Measurements from ENCODE around the gene TULP1.

The TULP1 gene

DNA sequence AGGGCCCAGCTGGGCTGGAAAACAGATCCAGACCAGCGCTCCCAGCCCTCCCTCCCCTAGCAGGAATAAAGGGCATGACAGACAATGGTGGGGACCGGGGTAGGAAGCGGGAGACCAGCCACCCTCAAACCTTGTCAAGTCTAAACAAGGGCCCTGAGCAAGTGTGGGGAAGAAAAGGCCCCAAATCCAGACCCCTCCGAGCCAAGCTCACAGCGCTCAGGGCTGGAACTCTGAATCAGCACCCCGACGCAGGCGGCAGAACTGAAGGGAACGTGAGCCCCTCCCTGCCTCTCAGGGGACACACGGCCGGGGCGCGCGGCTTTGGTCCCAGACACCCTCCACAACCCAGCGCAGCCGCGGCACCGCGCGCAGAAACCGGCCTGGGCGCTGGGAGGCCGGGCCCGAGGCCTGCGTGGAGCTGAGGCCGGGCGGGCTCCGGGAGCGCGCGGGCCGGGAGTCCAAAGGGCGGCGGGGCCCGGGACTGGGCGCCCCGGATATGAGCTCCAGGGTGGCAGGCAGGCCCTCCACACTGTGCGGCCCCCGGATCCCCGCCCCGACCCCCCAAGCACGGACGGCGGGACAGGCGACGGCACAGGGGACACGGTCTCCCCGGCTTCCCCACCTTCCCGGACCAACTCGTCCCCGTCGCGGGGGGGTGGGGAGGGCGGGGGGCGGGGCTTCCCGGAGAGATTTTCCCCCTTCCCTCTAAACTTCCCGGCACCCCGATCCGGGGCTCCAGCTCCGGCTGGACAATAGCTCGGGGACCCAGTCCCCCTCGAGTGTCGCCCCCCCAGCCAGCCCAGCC is 16.5 kb downstream of the TULP1 start:
- no peak for DNase-seq

DNA sequence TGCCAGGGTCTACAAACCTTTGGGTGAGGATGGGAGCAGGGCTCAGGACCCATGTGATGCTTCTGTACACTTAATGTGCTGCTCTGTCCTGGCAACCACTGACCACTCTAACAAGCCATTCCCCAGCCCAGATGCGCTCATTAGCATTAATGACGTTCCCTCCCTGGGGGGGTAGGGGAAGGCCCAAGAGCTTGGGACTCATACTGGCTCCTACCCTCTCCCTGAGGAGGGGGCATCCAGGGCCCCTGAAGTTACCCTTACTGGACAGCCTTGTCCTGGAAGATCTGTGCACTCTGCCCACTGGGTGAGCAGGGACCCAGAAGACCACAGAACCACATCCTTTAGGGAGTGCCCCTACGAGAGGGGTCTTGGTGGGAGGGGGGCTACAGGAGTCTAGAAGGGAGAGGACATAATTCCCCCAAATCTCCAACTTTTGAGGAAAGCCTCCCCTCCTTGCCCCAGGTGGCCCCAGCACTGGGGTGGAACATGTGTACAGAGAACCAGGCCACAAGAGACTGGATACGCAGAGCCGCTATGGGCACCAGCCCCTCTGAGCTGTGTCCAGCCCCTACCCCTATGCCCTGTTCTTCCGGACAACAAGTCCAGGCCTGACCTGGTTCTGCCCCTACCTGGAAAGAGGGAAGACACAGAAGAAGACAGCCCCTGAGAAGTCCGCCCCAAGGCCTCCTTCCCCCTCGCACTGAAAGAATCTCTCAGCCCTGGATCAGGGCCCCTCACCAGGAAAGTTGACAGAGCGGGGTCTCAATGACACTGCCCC is 17.2 kb downstream of the TULP1 start:
- DNase-seq, result no peak

DNA sequence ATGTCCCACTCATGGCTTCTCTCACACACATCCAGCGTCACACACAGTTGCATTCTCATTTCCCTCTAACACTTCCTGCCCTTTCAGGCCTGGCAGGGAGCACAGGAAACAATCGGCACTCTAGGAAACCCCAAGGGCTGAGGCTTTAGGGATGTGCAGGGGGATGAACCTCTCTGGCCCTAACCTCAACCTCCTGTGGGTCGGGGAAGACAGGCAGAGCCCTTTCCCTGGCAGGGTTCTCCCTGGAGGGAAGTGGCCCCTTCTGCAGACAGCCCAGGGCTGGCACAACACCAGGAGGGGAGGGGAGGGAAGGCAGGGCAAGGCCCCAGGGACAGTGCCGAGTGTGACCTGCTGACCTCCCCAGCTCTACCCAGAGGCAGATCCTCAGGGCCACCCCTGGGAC is 18.5 kb downstream of the TULP1 start:
- no peak for DNase-seq

DNA sequence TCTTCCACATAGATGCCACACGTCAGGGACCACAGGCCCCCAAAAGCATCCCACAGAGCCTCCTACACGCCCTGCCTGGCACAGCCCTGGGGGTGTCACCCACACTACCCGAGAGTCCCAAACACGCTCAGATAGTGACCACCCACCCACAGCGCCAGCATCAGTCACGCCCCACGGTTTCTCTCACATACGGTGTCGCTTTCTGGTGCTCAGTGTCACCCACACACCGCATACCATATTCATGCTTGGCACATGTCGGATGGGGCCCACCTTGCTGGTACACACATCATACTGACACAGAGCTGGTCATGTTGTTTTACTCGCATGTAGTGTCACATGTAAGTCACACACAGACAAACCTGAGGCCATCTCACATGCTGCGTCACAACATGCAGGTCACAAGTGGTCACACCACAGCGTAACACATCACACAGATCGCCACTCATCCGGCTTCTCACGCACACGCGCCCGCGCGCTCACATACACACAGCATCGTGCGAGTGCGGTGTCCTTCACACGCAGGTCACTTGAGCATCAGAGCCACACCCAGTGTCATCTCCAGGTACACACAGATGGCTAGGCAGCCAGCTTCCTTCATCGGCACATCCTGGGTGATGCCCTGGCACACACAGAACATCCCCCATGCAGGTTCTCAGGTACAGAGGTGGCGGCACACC is 19.3 kb downstream of the TULP1 start:
- no peak for DNase-seq

DNA sequence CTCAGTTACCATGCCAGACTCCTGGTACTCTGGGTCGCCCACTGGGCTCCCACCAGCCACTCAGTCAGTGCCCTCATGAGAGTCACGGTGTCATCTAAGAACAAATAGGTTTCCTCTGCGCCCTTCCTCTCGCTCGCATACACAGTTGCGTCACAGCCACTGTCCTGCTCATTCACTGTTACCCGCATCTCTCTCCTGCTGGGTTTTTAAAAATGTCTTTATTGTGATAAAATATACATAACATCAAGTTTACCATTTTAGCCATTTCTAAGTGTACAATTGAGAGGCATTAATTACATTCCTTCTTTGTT is 19.8 kb downstream of the TULP1 start:
- no peak for DNase-seq

DNA sequence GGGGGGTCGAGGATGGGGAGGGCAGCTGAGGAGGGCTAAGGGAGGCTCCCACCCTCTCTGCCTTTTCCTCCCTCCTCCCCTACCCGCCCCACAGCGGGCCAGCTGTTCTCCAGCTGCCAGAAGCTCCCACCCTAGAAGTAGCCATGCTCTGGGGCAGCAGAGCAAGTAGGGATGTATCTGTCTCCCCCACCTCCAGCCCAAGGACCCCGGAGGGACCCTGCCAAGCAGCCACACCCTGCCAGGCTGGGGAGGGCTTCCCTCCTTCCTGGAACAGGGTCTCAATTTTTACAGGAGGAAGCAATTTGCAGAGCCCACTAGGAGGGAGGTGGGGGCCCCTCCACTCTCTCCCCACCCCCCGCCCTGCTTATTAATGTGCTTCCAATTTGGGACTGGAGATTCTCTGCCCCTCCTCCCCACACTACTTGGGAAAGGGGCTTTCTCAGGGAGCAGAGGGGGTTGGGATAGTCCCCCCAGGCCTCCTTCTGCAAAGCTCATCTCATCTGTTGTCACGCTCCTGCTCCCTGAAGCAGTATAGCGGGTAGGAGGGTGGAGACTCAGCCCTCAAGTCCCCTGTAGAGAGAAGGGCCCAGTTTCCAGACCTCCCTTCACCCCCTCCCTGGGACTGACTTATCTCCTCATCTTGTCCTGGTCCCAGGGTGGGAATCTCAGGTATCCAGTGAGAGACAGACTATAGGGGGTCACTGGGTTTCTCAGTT is 20.3 kb downstream of the TULP1 start:
- no peak for DNase-seq

DNA sequence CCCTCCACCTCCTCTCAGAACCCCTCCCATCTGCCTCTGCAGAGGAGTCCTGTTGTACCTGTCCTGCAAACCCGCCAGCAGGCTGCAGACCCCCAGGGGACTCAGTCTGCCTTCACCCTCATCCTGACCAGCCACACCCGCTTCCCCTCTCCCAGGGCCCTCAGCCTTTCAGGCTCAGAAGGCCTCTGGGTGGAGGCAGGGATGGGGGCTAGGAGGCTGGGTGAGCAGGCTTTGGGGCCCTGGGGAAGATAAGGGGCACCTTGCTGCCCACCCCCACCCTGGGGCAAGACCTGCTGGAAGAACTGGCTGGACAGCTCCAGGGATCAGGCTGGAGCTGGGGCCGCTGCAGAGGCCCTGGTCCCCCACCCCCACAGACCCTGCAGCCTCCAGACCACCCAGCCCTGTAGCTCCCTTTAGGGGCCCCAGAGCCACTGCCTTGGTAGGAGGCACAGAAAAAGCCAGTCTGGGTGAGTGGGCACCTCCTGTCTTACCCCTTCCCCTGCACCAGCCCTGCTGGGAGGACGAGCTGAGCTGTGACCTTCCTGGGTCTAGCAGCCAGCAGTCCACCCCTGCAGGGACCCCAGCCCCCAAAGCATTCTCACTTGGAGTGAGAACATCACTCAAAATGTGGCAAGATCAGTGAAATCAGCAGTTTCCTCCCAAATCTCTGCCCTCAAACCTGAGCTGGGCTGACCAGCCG is 21.0 kb downstream of the TULP1 start:
- no peak for DNase-seq

DNA sequence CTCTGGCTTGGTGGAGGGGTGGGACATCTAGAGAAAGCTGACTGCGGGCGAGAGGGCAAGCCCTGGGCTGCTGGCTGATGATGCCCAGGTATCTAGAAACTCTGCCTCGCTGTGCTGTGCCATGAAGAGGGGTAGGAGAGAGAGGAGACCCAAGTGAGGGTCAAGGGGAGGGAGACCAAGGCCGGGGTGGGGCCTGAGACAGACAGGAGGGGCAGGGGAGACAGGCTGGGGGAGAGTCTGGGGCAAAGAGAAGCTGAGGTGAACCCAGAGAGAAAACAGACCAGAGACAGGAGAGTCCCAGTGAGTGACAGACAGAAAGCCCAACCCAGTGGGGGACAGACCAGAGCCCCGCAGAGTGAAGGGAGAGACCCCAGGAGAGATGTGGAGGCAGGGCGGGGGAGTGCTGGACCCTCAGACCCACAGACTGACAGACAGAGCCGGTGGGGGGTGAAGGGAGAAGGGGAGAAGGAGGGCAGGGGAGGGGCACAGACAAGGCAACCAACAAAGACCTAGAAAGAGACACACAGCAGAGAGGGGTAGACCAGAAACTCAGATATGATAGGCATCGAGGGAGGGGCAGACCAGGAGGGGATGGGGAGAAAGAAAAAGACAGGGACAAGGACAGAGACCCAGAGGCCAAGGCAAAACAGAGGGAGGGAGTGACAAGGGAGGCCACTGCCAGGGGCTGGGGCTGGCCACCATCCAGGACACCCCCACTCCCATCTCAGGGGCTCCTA is 21.7 kb downstream of the TULP1 start:
- no peak for DNase-seq

DNA sequence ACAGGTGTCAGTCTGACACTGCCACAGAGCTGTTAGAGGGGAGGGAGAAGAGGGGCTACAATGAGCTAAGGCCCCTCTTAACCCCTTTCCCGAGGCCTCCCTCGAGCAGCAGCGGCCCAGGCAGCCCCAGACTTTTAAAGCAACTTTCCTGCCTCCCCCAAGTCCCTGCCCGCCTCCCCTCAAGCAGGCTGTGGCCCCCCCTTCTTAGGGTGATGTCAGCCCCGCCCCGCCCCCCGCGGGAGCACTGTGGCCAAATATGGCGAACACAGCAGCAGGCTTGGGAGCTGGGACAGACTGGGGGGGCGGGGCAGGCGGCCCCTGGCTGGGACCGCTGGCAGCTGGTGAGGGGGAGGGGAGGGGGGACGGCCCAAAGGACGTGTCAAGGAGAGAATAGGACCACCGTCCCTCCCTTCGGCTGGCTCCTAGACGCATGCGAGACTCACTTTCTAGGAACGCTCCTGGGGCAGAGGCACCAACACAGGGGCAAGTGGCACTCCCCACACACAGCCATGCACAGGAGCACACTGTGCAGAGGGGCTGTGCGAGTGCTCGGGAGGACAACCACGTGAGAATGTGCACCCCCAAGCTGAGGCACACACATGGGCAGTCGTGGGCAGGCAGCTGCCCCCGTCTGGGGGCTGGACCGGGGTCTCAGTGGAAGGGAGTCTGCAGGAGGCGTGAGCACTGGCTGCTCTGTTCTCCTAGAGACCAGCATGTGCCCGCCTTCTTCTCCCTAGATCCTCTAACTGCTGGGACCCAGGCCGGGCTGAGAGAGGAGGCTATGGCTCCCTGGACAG is 22.5 kb downstream of the TULP1 start:
- DNase-seq, result peak; percentile 72

DNA sequence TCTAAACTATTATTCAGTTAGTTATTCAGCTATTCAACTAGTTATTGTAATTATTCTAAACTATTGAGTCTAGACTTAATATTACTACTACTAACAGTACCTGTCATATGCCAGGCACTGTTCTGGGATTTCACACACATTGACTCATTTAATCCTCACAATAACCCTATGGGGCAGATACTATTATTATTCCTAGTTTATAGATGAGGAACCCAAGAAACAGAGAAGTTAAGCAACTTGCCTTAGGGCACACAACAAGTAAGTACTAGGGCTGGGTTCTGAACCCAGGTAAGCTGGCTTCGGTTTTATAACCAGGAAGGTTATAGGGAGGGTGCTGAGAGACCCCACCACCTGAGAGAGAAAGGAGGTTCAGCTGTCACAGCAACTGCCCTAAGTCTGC is 23.6 kb downstream of the TULP1 start:
- no peak for DNase-seq

DNA sequence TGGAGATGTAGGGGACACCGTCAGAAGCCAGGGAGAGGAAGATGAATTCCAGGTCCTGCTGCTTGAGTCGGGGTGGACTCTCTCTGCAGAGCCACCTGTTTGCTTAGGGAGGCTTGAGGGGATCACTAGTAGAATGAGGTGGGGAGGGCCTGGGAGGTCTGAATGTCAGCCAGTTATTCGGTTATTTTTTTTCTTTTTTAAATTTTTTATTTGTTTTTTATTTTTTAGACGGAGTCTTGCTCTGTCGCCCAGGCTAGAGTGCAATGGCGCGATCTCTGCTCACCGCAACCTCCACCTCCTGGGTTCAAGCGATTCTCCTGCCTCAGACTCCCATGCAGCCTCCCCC is 24.2 kb downstream of the TULP1 start:
- DNase-seq, result no peak

DNA sequence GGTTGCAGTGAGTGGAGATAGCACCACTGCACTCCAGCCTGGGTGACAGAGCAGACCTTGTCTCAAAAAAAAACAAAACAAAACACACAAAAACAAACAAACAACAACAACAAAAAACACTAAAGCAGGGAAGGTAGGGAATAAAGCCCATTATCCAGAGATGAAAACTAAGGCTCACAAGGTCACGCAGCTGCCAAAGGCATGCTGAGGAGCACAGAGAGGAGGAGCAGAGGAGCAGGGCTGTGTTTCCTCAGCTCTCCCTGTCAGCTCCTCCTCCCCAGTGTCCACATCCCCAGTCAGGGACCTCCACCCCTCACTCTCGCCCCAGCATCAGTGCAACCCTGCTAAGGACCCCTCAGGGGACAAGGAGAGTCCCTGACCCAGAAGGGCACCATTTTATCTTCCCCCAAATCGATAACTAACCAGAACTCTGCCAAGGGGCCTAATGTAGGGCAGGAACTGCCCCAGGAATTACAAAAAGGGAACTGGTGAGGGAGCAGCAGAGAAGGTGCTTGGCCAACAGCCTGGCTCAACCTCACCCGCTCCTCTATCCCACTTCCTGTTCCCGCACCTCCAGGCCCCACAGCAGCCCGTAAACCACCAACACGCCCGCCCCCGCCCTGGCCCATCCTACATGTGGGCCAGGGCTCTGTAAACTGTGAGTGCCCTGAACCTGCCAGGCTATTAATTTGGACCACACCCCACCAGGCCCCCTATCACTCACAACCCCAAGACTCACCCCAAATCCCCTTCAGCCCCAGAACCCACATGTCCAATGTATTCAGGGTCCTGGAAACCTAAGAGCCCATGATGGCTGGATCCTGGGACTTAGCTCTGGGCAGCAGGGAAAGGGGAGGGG is 24.8 kb downstream of the TULP1 start:
- no peak for DNase-seq

DNA sequence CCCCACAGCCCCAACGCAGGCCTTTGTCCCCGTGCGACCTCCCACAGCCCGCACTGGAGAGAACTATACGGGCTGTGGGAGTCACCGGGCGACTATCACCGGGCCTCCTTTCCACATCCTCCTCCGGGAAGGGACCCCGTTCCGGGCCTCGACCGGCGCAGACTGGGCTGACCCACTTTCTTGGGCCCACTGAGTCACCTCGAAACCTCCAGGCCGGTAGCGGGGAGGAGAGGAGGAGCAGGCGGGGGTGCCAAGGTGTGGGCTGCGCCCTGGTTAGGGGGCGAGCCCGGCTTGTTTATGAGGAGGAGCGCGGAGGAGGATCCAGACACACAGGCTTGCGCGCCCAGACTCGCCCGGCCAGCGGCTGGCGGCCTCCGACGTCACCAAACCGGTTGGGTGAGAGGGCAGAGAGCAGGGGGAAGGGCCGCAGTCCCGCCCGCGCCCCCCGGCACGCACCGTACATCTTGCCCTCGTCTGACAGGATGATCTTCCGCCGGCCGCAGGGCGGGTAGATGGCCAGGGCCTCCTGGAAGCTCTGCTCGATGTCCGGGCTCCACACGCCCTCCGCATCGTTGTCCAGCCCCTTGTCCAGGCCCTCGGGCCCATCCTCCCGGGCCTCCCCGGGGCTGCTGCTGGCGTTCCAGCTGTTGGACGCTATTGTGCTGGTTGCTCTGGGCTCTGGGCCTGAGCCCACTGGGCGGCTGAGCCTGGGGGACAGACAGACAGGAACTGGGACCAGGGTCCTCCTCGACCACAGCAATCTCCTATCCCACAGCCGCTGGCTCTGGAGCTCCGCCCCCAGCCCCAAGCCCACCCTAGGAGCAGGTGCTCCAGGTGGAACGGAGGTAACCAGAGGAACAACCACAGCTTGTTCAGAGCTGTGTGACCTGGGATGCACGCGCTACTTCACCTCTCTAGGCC is 26.4 kb downstream of the TULP1 start:
- DNase-seq, result no peak

DNA sequence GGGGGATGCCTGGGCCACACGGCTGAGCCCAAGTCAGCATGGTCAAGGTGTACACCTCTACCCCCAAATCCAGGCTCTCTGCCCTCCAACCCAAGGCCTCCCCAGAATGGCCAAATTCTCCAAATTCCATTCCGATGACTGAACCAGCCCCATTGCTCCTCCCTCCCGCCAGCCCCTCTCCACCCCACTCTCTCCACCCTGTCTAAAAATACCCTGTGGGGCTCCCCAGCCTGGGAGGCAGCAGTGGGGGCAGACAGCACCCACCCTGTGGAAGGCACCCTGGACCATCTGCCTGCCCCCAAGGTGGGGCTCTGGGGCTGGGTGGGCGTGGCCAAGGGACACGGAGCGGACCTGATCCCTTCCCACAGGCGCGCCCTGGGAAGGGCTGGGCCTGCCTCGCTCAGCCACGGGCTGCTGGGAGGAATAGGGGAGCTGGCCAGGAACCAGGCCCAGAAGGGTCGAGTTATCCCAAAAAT is 27.3 kb downstream of the TULP1 start:
- no peak for DNase-seq

DNA sequence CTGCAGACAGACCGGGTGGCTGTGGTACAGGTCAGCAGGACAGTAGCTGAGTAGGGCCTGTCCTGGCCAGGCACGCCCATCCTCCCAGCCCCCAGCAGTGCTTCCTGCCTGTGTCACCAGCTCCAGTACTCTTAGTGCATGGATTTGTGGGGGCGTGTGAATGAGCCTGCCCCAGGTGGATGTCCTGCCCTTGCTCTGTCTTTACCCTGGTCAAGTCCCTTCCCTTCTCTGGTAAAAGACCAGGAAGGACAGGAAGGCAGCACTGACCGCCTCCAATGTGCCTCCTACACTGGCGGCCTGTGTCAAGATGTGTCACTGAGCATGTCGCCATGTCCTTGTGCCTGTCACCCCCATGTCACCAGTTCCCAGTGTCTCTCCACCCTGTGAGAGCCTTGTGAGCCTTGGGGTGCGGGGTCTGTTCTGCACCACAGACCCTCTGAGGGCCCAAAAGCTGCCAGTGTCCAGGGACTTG is 27.7 kb downstream of the TULP1 start:
- no peak for DNase-seq

DNA sequence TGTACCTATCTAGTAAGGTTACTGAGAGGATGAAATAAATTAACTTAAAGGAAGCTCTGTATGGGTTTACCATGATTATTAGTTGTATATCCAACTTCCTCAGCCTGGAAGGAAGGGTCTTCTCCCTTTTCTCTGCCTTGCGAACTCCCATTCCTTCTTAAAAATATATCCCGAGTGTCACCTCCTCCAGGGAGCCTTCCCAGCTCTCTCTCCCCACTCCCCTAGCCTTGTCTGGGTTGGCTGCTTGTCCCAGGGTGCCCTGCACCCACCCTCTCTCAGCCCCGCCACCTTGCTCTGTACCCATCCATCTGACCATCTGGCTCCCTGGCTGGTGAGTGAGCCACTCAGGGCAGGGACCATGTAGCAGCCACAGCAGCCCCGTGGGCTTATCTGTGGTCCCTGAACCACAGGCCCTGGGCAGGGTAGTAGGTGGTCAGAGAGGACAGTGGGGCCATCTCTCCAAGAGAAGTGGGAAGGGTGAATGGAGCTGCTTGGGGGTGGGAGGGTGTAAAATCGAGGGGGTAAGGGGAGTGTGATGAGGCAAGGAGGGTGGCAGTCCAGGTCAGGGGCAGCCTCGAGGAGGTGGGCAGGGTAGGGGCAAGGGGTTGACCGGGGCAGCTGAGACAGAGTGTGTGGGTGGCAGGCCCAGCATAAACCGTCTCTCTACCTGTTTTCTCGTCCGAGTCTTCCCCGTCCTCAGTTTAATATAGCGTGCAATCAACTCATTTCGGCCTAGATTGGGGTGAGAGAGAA is 28.6 kb downstream of the TULP1 start:
- DNase-seq, result no peak

DNA sequence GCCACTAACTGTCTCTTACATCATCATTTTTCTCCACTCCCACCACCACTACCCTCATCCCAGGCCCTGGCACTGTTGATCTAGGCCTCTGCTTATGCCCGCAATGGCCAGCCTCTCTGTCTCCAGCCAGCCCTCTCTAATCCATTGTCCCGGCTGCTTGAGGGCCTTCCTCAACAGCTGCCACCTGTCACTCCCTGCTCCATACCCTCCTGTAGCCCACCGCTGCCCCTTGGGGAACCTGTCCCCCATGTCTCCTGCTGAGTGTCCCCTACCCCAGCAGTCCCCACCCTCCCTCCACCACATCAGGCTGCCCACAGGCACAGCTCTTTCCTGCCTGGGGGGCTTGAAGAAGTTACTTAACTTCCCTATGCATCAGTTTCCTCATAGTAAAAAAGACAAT is 29.2 kb downstream of the TULP1 start:
- DNase-seq, result no peak

DNA sequence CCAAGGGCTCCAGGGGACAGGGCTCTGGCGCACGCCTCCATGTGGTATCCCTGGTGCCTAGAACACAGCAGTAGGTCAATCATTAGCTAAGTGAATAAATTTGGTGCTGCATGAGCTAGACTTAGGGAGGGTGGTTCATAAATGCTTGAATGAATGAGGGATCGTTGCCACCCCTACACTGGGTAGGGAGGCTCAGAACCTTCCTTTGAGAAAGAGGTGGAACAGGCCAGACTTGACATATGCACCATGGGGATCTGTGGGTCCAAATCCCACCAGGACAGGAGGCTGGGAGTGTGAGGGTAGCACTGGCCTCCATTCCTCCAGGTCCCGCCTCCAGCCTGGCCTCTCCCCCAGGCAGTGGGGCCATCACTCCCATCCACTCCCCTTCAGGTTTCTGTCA is 29.6 kb downstream of the TULP1 start:
- no peak for DNase-seq

Measured in NCI-H2227 treated with DMSO at 0.1 percent for 48 hours (cell line).